Activated CD4-positive, alpha-beta T cell treated with anti-CD3 and anti-CD28 coated beads, Interleukin-2, amount 50 U/mL, for 4 hours (primary cell): ENCODE measurements around the gene THOC6.

Experiments
- DNase-seq, 2 experiments: peaks; one replicate each; pipeline ENCODE4 v3.0.0-alpha.2; 2020

Gene THOC6

GRCh38 chr16:2992383-2993081 lies 31.3 kb upstream of the THOC6 start:
- no peak for DNase-seq

GRCh38 chr16:2996298-2996697 lies 27.5 kb upstream of the THOC6 start:
- no peak for DNase-seq

- no peak for DNase-seq
Observed at GRCh38 chr16:2999929-3000328, 23.9 kb upstream of the THOC6 start.

- DNase-seq, result no peak
Observed at GRCh38 chr16:3000540-3000939, 23.3 kb upstream of the THOC6 start.

- no peak for DNase-seq
Observed at GRCh38 chr16:3001316-3001715, 22.5 kb upstream of the THOC6 start.

- DNase-seq, result peak; percentile 95
Observed at GRCh38 chr16:3003582-3004270, 20.1 kb upstream of the THOC6 start.

- no peak for DNase-seq
Observed at GRCh38 chr16:3004319-3004718, 19.5 kb upstream of the THOC6 start.

- no peak for DNase-seq
Observed at GRCh38 chr16:3004781-3005284, 19.0 kb upstream of the THOC6 start.

- no peak for DNase-seq
Observed at GRCh38 chr16:3007059-3007956, 16.5 kb upstream of the THOC6 start.

- DNase-seq, result peak; percentile 18 to 28
Observed at GRCh38 chr16:3007957-3008689, 15.7 kb upstream of the THOC6 start.

- DNase-seq, result no peak
Observed at GRCh38 chr16:3008690-3009037, 15.2 kb upstream of the THOC6 start.

- DNase-seq, result no peak
Observed at GRCh38 chr16:3009568-3010390, 14.1 kb upstream of the THOC6 start.

GRCh38 chr16:3010510-3010909 lies 13.3 kb upstream of the THOC6 start:
- DNase-seq, result no peak

GRCh38 chr16:3012246-3012645 lies 11.6 kb upstream of the THOC6 start:
- no peak for DNase-seq

- DNase-seq, result no peak
Observed at GRCh38 chr16:3012828-3013420, 10.9 kb upstream of the THOC6 start, which contains the start of gene CLDN9. TSS of gene CLDN9 (plus strand) at chr16:3012923. CDS start at chr16:3013363, 440 bp downstream.

- no peak for DNase-seq
Observed at GRCh38 chr16:3013491-3013951, 10.3 kb upstream of the THOC6 start.

GRCh38 chr16:3013998-3014690 lies 9.7 kb upstream of the THOC6 start:
- DNase-seq, result no peak

- no peak for DNase-seq
Observed at GRCh38 chr16:3014971-3015370, 8.9 kb upstream of the THOC6 start.

GRCh38 chr16:3015865-3016521 lies 7.8 kb upstream of the THOC6 start:
- DNase-seq, result no peak

GRCh38 chr16:3017344-3017743 lies 6.5 kb upstream of the THOC6 start:
- DNase-seq, result no peak
